Activated CD8-positive, alpha-beta memory T cell treated with anti-CD3 and anti-CD28 coated beads, Interleukin-2, amount 50 U/mL, for 4 hours (primary cell): ENCODE data around the gene ST6GALNAC4.
"Not testable (repeated sequence)": the region's sequence is repeated elsewhere in the genome, so short reads cannot be mapped to it uniquely, and the experiment has no call there.

Experiments used
- DNase-seq: peaks from one replicate; pipeline ENCODE4 v3.0.0-alpha.2; 2020

The ST6GALNAC4 gene

GRCh38 chr9:127884976-127885490, 31.8 kb downstream of the ST6GALNAC4 start:
- DNase-seq, result no peak

- DNase-seq, result no peak
Measured at GRCh38 chr9:127884427-127884911, 32.4 kb downstream of the ST6GALNAC4 start.

GRCh38 chr9:127883959-127884358, 32.9 kb downstream of the ST6GALNAC4 start:
- no peak for DNase-seq

- not testable (repeated sequence) for DNase-seq
Measured at GRCh38 chr9:127881715-127882114, 35.1 kb downstream of the ST6GALNAC4 start.

- DNase-seq, result no peak
Measured at GRCh38 chr9:127880143-127880542, 36.7 kb downstream of the ST6GALNAC4 start.

- no peak for DNase-seq
Measured at GRCh38 chr9:127878652-127879390, 38.0 kb downstream of the ST6GALNAC4 start.

- DNase-seq, result no peak
Measured at GRCh38 chr9:127878001-127878651, 38.7 kb downstream of the ST6GALNAC4 start.

GRCh38 chr9:127877566-127877998, 39.3 kb downstream of the ST6GALNAC4 start, which contains the start of gene AK1:
AK1 (minus strand) TSS chr9:127877675; CDS start chr9:127874617, 3,058 bp downstream.
- DNase-seq, result no peak

- no peak for DNase-seq
Measured at GRCh38 chr9:127876764-127877562, 39.9 kb downstream of the ST6GALNAC4 start.

GRCh38 chr9:127876026-127876763, 40.6 kb downstream of the ST6GALNAC4 start:
- no peak for DNase-seq

GRCh38 chr9:127875306-127875966, 41.4 kb downstream of the ST6GALNAC4 start:
- no peak for DNase-seq

GRCh38 chr9:127874301-127875221, 42.3 kb downstream of the ST6GALNAC4 start:
- no peak for DNase-seq

GRCh38 chr9:127873886-127874285, 43.0 kb downstream of the ST6GALNAC4 start:
- DNase-seq, result no peak

GRCh38 chr9:127873223-127873691, 43.6 kb downstream of the ST6GALNAC4 start:
- no peak for DNase-seq

- DNase-seq, result no peak
Measured at GRCh38 chr9:127872369-127873222, 44.2 kb downstream of the ST6GALNAC4 start.

GRCh38 chr9:127871531-127871930, 45.3 kb downstream of the ST6GALNAC4 start:
- DNase-seq, result no peak

GRCh38 chr9:127870887-127871286, 46.0 kb downstream of the ST6GALNAC4 start:
- DNase-seq, result no peak

- DNase-seq, result not testable (repeated sequence)
Measured at GRCh38 chr9:127870153-127870491, 46.7 kb downstream of the ST6GALNAC4 start.
